DND-41 (cell line): ENCODE results near the gene PARVB.

Source experiments
- ATAC-seq: fragments of 200-7000 bp; cut with Tn5 transposase; 3 replicates; pipeline ENCODE4 v1.9.1; 2021; ENCODE audit warnings: low read depth; ENCODE audit not compliant: insufficient read depth
- DNase-seq: peaks from one replicate; pipeline ENCODE4 v3.0.0-alpha.2; 2020
- H2AFZ ChIP-seq: 2 replicates; pipeline ENCODE4 v1.6.0; 2012; ENCODE audit warnings: low read depth, low read length
- H3K27ac ChIP-seq: 2 replicates; pipeline ENCODE4 v1.5.1; 2012; ENCODE audit warnings: low read length, inconsistent platforms
- H3K27me3 ChIP-seq: fragments of 200-600 bp; sonication (generic); 2 replicates; pipeline ENCODE4 v1.6.0; 2012; ENCODE audit warnings: low read length, mild to moderate bottlenecking, inconsistent platforms; ENCODE audit not compliant: insufficient read depth, poor library complexity
- H3K36me3 ChIP-seq: 2 replicates; pipeline ENCODE4 v1.5.1; 2012; ENCODE audit warnings: low read length, inconsistent platforms; ENCODE audit not compliant: insufficient read depth
- H3K4me1 ChIP-seq: 2 replicates; pipeline ENCODE4 v1.5.1; 2012; ENCODE audit warnings: mild to moderate bottlenecking, low read length; ENCODE audit not compliant: insufficient read depth
- H3K4me2 ChIP-seq: 2 replicates; pipeline ENCODE4 v1.6.0; 2012; ENCODE audit warnings: mild to moderate bottlenecking, moderate library complexity, low read length, inconsistent platforms; ENCODE audit not compliant: insufficient read depth
- H3K4me3 ChIP-seq, 2 experiments: fragments of 200-600 bp in 1 of 2; shearing (Covaris generic) in 1 of 2; 2 replicates each; pipeline ENCODE4 v1.5.1; 2012 to 2016; ENCODE audit warnings: inconsistent platforms in 2 of 2, low read length in 2 of 2, mild to moderate bottlenecking in 2 of 2, low read depth in 1 of 2, moderate library complexity in 1 of 2
- H3K79me2 ChIP-seq: 2 replicates; pipeline ENCODE4 v1.6.0; 2012; ENCODE audit warnings: low read length, inconsistent platforms; ENCODE audit not compliant: insufficient read depth
- H3K9ac ChIP-seq: 2 replicates; pipeline ENCODE4 v1.6.0; 2012; ENCODE audit warnings: low read depth, mild to moderate bottlenecking, inconsistent platforms, low read length, moderate library complexity
- H3K9me3 ChIP-seq: 2 replicates; pipeline ENCODE4 v1.5.1; 2012; ENCODE audit warnings: low read length, moderate library complexity, mild to moderate bottlenecking, inconsistent platforms; ENCODE audit not compliant: insufficient read depth, severe bottlenecking
- H4K20me1 ChIP-seq: 2 replicates; pipeline ENCODE4 v1.6.0; 2012; ENCODE audit warnings: low read length; ENCODE audit not compliant: insufficient read depth
- EZH2 ChIP-seq: IDR thresholded peaks from 3 replicates; pipeline ENCODE4 v1.6.1; 2012; ENCODE audit warnings: borderline replicate concordance, low read depth, mild to moderate bottlenecking, moderate library complexity, low read length, inconsistent platforms; ENCODE audit not compliant: severe bottlenecking
- TF ChIP-seq, protein P1 (sequence below): IDR thresholded peaks from 2 replicates; pipeline ENCODE4 v1.5.1; 2012; ENCODE audit warnings: borderline replicate concordance, low read length, moderate library complexity, mild to moderate bottlenecking; ENCODE audit not compliant: poor library complexity, severe bottlenecking; ENCODE audit errors: extremely low read depth

Gene PARVB

DNA sequence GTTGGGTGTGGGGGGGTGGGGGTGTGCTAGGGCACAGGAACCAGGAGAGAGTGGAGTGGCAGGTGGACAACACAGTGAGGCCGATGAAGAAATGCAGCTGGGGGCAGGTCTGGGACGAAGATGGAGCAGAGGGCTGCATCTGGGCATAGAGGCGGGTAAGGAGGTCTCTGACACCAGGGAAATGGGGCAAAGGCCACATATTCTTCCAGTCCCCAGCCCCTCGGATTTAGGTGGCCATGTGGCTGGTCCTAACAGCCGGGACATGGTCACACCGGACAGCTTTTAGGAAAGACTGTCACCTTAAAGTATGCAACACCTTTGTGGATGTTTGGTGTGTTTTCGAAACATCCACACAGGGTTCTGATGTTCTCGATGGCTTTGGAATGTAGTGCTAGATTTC is 151.6 kb downstream of the PARVB start:
- Histone ChIP-seq H3K27me3 (peaks cover 8% of the 10 kb centered on the region), H3K9me3 (no peaks in the 10 kb centered on the region), H3K27ac (no peak overlapping the region), H3K9ac (no peak overlapping the region), H2AFZ (no peak overlapping the region), H3K4me1 (peaks cover 5% of the 10 kb centered on the region), H3K4me3 (no peak overlapping the region), H4K20me1 (no peaks in the 10 kb centered on the region), H3K36me3 (no peaks in the 10 kb centered on the region), H3K4me2 (no peak overlapping the region), H3K79me2 (no peaks in the 10 kb centered on the region)
- ATAC-seq (no peak), DNase-seq (no peak)
- TF ChIP-seq EZH2: no peak
- TF ChIP-seq, protein P1, sequence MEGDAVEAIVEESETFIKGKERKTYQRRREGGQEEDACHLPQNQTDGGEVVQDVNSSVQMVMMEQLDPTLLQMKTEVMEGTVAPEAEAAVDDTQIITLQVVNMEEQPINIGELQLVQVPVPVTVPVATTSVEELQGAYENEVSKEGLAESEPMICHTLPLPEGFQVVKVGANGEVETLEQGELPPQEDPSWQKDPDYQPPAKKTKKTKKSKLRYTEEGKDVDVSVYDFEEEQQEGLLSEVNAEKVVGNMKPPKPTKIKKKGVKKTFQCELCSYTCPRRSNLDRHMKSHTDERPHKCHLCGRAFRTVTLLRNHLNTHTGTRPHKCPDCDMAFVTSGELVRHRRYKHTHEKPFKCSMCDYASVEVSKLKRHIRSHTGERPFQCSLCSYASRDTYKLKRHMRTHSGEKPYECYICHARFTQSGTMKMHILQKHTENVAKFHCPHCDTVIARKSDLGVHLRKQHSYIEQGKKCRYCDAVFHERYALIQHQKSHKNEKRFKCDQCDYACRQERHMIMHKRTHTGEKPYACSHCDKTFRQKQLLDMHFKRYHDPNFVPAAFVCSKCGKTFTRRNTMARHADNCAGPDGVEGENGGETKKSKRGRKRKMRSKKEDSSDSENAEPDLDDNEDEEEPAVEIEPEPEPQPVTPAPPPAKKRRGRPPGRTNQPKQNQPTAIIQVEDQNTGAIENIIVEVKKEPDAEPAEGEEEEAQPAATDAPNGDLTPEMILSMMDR: no peak

DNA sequence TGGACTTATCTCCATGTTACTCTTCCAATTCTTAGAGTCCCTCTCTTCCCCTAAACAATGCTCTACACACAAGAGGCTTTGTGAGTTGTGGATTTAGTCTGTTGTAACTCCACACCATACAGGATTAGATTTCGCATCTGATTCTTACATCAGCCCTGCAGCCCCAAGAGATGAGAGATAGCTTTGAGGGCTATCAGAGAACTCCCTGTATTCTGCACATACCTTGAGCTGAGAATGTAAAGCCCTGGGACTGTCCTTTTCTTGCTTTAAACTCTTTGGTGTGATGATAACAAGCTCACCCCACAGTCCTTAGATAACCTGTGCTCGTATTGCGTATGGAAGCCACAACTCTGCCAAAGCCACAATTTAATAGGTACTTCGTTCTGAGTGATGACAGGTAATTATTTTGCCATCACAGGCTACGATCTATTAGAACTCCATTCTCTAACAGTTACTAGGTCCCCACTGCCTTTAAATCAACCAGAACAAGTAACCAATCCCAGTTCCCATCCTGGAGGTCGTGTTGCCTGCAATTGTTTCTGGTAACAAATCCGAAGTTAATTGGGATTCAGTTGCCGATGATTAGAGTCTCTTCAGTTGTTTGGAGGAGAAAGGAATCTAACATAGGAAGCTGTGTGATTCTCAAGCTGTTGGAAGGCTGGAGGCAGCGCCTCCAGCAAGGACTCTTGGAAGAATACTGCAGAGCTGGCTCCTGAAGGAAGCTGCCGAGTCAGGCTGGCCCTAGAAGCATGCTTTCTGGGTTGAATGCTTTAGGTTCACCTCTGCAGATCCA is 155.3 kb downstream of the PARVB start:
- no peak overlapping the region for H3K4me3 ChIP-seq
- H3K27me3 ChIP-seq: peaks cover 8% of the 10 kb centered on the region
- peaks cover 12% of the 10 kb centered on the region for H3K36me3 ChIP-seq
- ATAC-seq (no peak), DNase-seq (no peak)
- H2AFZ ChIP-seq: no peak overlapping the region
- peaks cover 30% of the 10 kb centered on the region for H3K4me1 ChIP-seq
- no peak overlapping the region for H3K9ac ChIP-seq
- H3K79me2 ChIP-seq: peaks cover 23% of the 10 kb centered on the region
- H3K4me2 ChIP-seq: no peak overlapping the region
- no peaks in the 10 kb centered on the region for H3K9me3 ChIP-seq
- H3K27ac ChIP-seq: no peak overlapping the region
- H4K20me1 ChIP-seq: peaks cover 2% of the 10 kb centered on the region; the same call in 1 of the 2 replicates
- TF ChIP-seq, protein P1: no peak
- TF ChIP-seq EZH2: no peak

DNA sequence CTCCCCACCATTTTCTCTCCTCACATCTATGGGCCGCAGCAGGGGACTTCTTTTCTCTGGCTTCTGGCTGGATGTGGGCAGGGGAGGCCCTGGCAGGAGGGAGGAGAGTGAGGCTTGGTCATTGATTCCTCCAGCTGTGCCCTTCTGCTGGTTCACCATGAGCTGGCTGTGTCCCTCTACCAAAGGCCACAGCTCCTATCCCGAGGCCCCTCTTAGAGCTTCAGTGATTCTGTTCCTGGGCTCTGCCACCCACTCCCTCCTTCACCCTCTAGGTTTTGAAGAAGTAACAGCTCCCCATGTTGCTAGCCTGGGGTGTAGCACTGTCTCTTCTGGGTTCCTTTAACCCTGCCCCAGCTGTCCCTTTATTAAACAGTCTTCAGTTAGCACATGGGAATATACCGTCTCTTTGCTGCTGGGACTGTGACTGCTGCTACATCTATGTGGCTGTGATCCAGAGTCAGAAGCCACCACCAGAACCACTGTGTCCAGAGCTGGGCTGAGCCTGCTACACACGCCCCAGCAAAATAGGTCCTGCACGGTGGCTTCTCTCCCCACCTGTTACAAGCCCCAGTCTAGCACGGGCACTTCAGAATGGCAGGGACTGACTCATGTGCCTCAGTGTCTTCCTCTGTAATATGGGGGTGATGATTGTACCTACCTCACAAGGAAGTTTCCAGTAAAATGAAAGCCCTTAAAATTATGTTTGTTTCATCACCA is 156.0 kb downstream of the PARVB start:
- 0 out of 2 replicates have a peak overlapping the region, but pooled peaks have one; percentile 12 for H2AFZ ChIP-seq
- ATAC-seq (no peak), DNase-seq (no peak)
- H3K27me3 ChIP-seq: peaks cover 8% of the 10 kb centered on the region
- no peaks in the 10 kb centered on the region for H3K9me3 ChIP-seq
- peak overlapping the region in 1 of 2 experiments; percentile 97; a peak in 1 of 4 replicates for H3K4me3 ChIP-seq
- peaks cover 30% of the 10 kb centered on the region for H3K4me1 ChIP-seq
- no peak overlapping the region for H3K27ac ChIP-seq
- peaks cover 2% of the 10 kb centered on the region; the same call in 1 of the 2 replicates for H4K20me1 ChIP-seq
- peaks cover 23% of the 10 kb centered on the region for H3K79me2 ChIP-seq
- peaks cover 12% of the 10 kb centered on the region for H3K36me3 ChIP-seq
- peak overlapping the region; percentile 99 for H3K4me2 ChIP-seq
- TF ChIP-seq, protein P1: no peak
- no peak for TF ChIP-seq EZH2
- no peak overlapping the region; the same call in 1 of the 2 replicates for H3K9ac ChIP-seq
